ENCODE measurements around the gene MAP2K1. TPM values are rescaled to one million over a fixed set of nuclear protein-coding genes. Genes with fewer than 3 reads are reported as not detected.
"Not testable (repeated sequence)": the region's sequence is repeated elsewhere in the genome, so short reads cannot be mapped to it uniquely, and the experiment has no call there.

MAP2K1 gene
- total RNA-seq: 100 to 1,000 TPM; 121 to 134 TPM

DNA sequence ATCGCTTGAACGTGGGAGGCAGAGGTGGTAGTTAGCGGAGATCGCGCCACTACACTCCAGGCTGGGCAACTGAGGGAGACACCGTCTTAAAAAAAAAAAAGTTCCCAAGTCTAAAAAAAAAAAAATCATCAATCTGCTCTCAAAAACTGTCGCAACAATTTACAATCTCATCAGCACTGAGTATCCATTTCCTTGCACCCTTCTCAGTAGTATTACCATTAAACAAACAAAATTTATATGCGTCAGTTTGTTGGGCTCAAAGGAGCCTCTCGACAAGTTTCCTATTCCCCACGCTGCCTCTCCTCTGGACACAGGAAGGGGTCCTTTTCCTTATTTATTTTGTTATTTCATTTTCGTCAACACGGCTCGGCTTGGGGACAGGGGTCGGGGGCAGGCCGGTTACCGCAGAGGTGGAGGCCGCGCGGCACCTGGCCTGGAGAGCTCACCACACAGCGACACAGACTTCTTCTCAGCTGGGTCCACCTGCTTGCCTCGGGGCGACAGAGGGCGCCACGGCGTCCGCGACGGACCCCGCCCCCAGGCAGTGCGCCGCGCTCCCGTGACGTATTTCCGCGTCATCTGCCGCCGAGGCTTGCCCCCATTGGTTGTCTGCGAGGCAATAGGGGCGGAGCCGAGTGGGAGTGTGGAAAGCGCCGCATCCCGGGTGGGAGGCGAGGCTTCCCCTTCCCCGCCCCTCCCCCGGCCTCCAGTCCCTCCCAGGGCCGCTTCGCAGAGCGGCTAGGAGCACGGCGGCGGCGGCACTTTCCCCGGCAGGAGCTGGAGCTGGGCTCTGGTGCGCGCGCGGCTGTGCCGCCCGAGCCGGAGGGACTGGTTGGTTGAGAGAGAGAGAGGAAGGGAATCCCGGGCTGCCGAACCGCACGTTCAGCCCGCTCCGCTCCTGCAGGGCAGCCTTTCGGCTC lies at the start of gene MAP2K1:
TSS of gene MAP2K1 (plus strand) at position 709 of the 920 bp plus-strand sequence. CDS start 436 bp downstream, outside the sequence.
- H3K4me1 Mint-ChIP-seq (ENCODE audit: low read depth in 2 of 2): peaks cover 47 to 54% of the 10 kb centered on the region in 2 donors

DNA sequence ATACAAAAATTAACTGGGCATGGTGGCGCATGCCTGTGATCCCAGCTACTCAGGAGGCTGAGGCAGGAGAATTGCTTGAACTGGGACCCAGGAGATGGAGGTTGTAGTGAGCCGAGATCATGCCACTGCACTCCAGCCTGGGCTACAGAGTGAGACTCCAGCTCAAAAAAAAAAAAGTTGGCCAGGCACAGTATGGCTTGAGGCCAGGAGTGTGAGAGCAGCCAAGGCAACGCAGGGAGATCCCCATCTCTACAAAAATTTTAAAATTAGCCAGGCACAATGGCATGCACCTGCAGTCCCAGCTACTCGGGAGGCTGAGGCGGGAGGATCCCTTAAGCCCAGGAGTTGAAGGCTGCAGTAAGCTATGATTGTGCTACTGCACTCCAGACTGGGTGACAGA lies 38.2 kb upstream of the MAP2K1 start:
- not testable (repeated sequence) for H3K9me3 Mint-ChIP-seq; H3K27me3 Mint-ChIP-seq; H3K4me3 Mint-ChIP-seq; ATAC-seq; DNase-seq (ENCODE audit: low spot score); H3K4me1 Mint-ChIP-seq (ENCODE audit: low read depth in 2 of 2); H3K27ac Mint-ChIP-seq
- H3K36me3 Mint-ChIP-seq: peaks cover 12% of the 10 kb centered on the region

More for the DNA sequence above, at the start of gene MAP2K1:
- Mint-ChIP-seq H3K27me3 (no peaks in the 10 kb centered on the region), H3K36me3 (no peaks in the 10 kb centered on the region), H3K4me3 (peak within 1 kb of the TSS; percentile 97), H3K27ac (peak within 1 kb of the TSS; percentile 89 to 94), H3K9me3 (no peaks in the 10 kb centered on the region)
- peak; percentile 94 to 95 for ATAC-seq
- peak; percentile 98 for DNase-seq (ENCODE audit: low spot score)

DNA sequence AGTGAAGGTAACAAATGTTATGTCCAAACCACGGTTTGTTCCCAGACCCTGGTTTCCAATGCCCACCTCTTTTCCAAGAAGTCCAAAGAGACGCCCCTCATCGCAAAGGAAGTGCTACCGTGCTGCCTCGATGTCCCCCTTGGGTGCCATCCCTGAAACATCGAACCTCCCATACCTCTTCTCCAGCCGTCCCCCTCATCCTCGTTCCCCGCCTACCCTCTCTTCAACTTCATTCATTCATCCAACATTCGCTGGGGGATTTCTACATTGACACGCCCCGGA lies 30.7 kb upstream of the MAP2K1 start:
- Mint-ChIP-seq H3K9me3 (no peaks in the 10 kb centered on the region), H3K4me1 (ENCODE audit: low read depth in 2 of 2) (peaks cover 24 to 27% of the 10 kb centered on the region in 2 donors), H3K27me3 (no peaks in the 10 kb centered on the region), H3K27ac (peak overlapping the region; percentile 93 to 96), H3K4me3 (peak overlapping the region; percentile 97), H3K36me3 (peaks cover 12% of the 10 kb centered on the region)
- DNase-seq (ENCODE audit: low spot score) (no peak), ATAC-seq (no peak)

DNA sequence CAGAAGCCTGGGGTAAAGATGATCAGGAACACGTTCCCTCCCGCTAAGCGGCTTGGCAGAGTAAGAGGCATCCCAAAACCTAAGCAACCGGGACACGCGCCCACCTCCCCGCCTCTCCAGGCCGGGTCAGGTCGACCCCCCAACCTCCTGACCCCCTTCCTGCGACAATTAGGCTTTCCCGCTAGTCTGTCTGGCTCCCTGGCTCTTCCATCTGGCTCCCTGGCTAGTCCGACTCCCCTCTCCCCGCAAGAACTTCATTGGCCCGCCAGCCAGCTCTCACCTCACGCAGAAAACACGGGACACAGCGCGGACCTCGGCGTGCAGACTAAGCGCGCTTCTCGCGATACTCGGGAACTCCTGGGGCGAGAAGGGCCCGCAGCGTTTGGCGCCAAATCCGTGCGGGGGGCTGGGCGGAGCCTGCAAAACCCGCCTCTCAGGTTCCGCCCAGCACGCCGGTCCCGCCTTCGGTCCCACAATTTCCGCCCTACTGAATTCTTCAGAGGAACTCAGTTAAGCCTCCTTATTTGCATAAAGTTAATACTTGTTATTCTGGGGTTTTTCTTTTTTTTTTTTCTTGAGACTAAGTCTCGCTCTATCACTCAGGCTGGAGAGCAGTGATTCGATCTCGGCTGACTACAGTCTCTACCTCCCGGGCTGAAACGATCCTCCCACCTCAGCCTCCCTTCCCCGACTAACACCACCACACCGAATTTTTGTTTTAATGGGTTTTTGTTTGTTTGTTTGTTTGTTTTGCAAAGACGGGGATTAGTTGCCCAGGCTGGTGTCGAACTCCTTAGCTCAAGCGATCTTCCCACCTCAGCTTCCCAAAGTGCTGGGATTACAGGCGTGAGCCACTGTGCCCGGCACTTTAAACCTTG lies 30.1 kb upstream of the MAP2K1 start, which contains the start of gene TIPIN:
TSS of gene TIPIN (minus strand) at position 327 of the 878 bp plus-strand sequence. CDS start 3,738 bp downstream, outside the sequence.
- Mint-ChIP-seq H3K9me3 (no peaks in the 10 kb centered on the region), H3K4me3 (peak within 1 kb of the TSS; percentile 97), H3K27me3 (no peaks in the 10 kb centered on the region), H3K36me3 (peaks cover 12% of the 10 kb centered on the region), H3K4me1 (ENCODE audit: low read depth in 2 of 2) (peaks cover 24 to 27% of the 10 kb centered on the region in 2 donors), H3K27ac (peak within 1 kb of the TSS; percentile 93 to 96)
- DNase-seq (ENCODE audit: low spot score) (peak; percentile 97), ATAC-seq (peak; percentile 99)

DNA sequence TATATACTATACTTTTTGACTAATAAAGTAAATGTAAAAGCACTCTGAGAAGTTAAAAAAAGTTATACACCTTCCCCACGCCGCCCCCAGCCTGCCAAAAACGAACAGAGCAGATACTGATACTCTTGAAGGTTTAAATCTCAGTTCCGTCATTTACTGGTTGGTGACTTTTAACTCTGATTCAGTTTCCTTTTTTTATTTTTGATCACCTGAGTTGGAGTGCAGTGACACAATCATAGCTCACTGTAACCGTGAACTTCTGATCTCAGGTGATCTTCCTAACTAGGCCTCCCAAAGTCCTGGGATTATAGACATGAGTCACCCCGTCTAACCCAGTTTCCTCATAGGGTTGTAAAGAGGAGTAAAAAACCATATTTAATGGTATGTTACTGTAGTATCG lies 27.0 kb upstream of the MAP2K1 start:
- no peak overlapping the region for H3K27ac Mint-ChIP-seq
- peaks cover 16 to 18% of the 10 kb centered on the region in 2 donors for H3K4me1 Mint-ChIP-seq (ENCODE audit: low read depth in 2 of 2)
- no peaks in the 10 kb centered on the region for H3K9me3 Mint-ChIP-seq
- H3K4me3 Mint-ChIP-seq: no peak overlapping the region
- H3K27me3 Mint-ChIP-seq: no peaks in the 10 kb centered on the region
- H3K36me3 Mint-ChIP-seq: no peaks in the 10 kb centered on the region
- ATAC-seq: no peak
- no peak for DNase-seq (ENCODE audit: low spot score)

DNA sequence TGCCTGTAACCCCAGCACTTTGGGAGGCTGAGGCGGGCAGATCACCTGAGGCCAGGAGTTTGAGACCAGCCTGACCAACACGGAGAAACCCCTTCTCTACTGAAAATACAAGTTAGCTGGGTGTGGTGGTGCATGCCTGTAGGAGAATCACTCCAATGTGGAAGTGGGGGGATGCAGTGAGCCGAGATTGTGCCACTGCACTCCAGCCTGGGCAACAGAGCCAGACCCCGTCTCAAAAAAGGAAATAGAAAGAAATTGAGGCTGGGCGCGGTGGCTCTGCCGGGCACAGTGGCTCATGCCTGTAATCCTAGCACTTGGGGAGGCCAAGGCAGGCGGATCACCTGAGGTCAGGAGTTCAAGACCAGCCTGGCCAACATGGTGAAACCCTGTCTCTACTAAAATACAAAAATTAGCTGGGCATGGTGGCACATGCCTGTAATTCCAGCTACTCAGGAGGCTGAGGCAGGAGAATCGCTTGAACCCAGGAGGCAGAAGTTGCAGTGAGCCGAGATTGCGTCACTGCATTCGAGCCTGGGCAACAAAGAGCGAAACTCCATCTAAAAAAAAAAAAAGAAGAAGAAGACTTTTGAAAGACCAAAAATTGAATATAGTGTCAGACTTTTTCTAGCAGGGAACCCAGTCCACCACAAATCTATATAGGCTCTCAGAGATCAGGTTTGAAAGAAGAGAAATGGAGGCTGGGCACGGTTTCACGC lies 24.8 kb upstream of the MAP2K1 start:
- DNase-seq (ENCODE audit: low spot score); H3K9me3 Mint-ChIP-seq; H3K4me3 Mint-ChIP-seq; ATAC-seq; H3K4me1 Mint-ChIP-seq (ENCODE audit: low read depth in 2 of 2); H3K36me3 Mint-ChIP-seq; H3K27me3 Mint-ChIP-seq; H3K27ac Mint-ChIP-seq: not testable (repeated sequence)

DNA sequence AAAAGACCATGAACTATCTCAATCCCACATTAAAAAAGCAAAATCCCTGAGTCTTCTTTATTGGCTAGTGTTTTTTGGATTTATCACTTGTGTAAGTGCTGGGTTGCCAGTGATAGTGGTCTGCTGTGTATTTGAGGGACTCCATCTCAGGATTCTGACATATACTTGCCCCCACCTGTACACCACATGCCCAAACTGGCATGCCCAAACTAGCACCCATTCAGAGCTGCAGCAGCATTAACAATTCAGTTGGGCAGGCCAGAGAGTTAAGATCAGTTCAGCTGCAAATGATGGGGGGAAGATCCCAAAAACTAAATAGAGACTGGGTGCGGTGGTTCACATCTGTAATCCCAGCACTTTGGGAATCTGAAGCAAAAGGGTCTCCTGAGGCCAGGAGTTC lies 23.9 kb upstream of the MAP2K1 start:
- H3K4me3 Mint-ChIP-seq: no peak overlapping the region
- no peak overlapping the region for H3K27ac Mint-ChIP-seq
- H3K27me3 Mint-ChIP-seq: no peaks in the 10 kb centered on the region
- H3K4me1 Mint-ChIP-seq (ENCODE audit: low read depth in 2 of 2): no peaks in the 10 kb centered on the region
- H3K9me3 Mint-ChIP-seq: no peaks in the 10 kb centered on the region
- no peak for ATAC-seq
- no peak for DNase-seq (ENCODE audit: low spot score)
- no peaks in the 10 kb centered on the region for H3K36me3 Mint-ChIP-seq

DNA sequence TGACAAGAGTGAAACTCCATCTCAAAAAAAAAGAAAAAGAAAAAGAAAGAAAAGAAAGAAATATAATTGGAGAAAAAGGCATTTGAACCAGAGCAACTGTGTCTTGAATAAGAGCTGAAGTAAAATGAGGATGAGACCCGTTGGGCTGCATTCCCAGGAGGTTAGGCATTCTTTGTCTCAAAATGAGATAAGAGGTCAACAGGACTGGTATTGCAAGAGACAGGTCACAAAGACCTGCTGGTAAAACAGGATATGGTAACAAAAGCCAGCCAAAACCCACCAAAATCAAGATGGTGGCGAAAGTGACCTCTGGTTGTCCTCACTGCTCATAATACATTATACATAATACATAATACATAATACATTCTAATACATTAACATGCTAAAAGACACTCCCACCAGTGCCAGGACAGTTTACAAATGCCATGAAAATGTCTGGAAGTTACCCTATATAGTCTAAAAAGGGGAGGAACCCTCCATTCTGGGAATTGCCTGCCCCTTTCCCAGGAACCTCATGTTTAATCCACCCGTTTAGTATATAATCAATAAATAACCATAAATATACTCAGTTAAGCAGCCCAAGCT lies 21.7 kb upstream of the MAP2K1 start:
- peaks cover 7% of the 10 kb centered on the region in 2 donors for H3K4me1 Mint-ChIP-seq (ENCODE audit: low read depth in 2 of 2)
- ATAC-seq (no peak), DNase-seq (ENCODE audit: low spot score) (no peak)
- H3K9me3 Mint-ChIP-seq: no peaks in the 10 kb centered on the region
- H3K36me3 Mint-ChIP-seq: no peaks in the 10 kb centered on the region
- no peaks in the 10 kb centered on the region for H3K27me3 Mint-ChIP-seq
- H3K4me3 Mint-ChIP-seq: no peak overlapping the region
- no peak overlapping the region for H3K27ac Mint-ChIP-seq

DNA sequence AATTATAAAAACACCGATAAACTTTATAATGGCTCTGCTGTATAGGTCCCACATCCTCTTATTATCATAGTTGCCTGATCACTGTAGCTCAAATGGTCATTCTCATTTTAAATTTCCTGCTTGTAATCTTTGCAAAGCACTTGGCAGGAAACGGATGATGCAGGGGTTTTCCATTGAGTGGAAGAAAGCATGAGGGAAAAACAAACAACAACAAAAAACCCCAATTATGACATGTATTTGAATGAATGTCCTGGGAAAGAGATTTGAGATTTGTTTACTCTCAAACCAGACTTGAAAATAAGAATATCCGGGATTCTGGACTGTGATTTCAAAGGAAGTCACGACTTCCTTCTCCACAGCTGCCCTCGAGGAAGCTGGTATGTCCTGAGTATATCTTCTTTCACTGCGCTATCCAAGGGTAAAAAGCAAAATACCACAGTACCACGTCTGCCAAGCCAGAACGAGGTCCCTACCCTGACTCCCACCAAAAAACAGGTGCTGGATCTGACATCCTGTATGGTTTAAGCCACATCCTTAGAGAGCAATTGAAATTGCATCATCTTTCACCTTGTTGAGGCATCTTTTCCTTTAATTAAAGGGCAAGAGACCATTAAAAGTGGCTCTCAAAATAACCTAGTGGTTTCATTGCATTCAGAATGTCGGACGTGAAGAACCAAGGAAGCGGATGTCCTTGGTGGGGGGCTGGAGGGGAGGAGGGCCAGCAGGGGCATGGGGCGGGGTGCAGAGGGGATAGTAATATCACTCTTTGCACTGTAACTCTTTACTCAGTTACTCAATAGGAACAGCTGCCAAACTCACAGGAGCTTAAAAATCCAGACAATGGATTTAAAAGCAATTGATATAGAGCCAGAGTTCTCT lies 16.7 kb upstream of the MAP2K1 start:
- no peaks in the 10 kb centered on the region for H3K27me3 Mint-ChIP-seq
- peak overlapping the region; percentile 78 for H3K4me3 Mint-ChIP-seq
- DNase-seq (ENCODE audit: low spot score) (peak; percentile 66), ATAC-seq (peak; percentile 87)
- peaks cover 12 to 15% of the 10 kb centered on the region in 2 donors for H3K4me1 Mint-ChIP-seq (ENCODE audit: low read depth in 2 of 2)
- peak overlapping the region; percentile 95 to 96 for H3K27ac Mint-ChIP-seq
- H3K36me3 Mint-ChIP-seq: no peaks in the 10 kb centered on the region
- H3K9me3 Mint-ChIP-seq: no peaks in the 10 kb centered on the region

DNA sequence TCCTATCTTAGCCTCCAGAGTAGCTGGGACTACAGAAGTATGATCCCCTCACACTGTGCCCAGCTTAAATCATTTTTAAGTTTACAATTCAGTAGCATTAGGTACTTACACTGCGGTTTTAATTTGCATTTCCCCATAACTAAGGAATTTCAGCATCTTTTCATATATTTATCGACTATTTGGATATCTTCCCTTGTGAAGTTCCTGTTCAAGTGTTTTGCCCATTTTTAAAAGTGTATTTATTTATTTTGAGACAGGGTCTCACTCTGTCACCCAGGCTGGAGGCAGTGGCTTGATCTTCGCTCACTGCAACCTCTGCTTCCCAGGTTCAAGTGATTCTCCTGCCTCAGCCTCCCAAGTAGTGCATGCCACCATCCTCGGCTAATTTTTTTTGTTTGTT lies 12.5 kb upstream of the MAP2K1 start:
- no peaks in the 10 kb centered on the region for H3K36me3 Mint-ChIP-seq
- H3K4me3 Mint-ChIP-seq: no peak overlapping the region
- H3K4me1 Mint-ChIP-seq (ENCODE audit: low read depth in 2 of 2): peaks cover 12 to 15% of the 10 kb centered on the region in 2 donors
- no peaks in the 10 kb centered on the region for H3K9me3 Mint-ChIP-seq
- no peak for ATAC-seq
- no peaks in the 10 kb centered on the region for H3K27me3 Mint-ChIP-seq
- H3K27ac Mint-ChIP-seq: no peak overlapping the region
- no peak for DNase-seq (ENCODE audit: low spot score)

DNA sequence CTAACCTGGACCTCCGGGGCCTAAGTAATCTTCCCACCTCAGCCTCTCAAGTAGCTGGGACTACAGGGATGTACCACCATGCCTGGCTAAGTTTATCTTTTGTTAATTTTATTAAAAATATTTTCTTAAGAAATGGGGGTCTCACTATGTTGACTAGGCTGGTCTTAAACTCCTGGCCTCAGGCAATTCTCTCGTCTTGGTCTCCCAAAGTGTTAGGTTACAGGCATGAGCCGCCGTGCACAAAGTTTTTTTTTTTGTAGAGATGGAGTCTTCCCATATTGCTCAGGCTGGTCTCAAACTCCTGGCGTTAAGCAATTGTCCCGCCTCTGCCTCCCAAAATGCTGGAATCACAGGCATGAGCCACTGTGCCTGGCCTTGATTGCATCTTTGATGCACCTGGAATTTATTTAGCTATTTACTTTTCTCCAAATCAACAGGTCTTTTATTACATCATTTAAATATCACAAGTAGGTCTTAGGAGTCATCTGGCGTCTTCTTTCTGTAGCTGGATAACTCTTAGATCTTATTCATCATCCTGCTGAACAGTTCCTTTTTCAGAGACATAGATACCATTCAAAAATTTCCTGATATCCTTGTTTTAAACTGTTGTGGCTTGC lies 7.8 kb upstream of the MAP2K1 start:
- Mint-ChIP-seq H3K4me1 (ENCODE audit: low read depth in 2 of 2) (no peaks in the 10 kb centered on the region), H3K36me3 (no peaks in the 10 kb centered on the region), H3K27me3 (no peaks in the 10 kb centered on the region), H3K4me3 (no peak overlapping the region), H3K27ac (peak overlapping the region in 1 of 2 donors; percentile 6), H3K9me3 (no peaks in the 10 kb centered on the region)
- DNase-seq (ENCODE audit: low spot score) (no peak), ATAC-seq (no peak)

DNA sequence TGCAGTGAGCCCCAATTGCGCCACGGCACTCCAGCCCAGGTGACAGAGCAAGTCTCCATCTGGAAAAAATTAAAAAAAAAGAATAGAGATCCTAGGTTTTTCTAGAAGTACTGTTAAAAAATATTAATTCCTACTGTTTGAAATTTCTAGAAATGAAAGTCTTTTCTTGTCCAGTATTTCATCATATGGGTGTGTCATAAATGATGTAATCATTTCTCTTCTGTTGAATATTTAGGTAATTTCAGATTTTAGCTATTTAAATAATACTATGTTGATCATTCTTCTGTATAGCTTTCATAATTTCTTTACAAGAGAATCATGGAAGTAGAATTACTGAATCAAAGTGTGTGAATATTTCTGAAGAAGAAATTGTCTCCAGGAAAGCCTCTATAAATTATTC lies 5.3 kb upstream of the MAP2K1 start:
- not testable (repeated sequence) for ATAC-seq; H3K9me3 Mint-ChIP-seq; H3K27me3 Mint-ChIP-seq; H3K4me3 Mint-ChIP-seq; DNase-seq (ENCODE audit: low spot score); H3K36me3 Mint-ChIP-seq
- Mint-ChIP-seq H3K27ac (peak overlapping the region in 1 of 2 donors; percentile 21), H3K4me1 (ENCODE audit: low read depth in 2 of 2) (peaks cover 10 to 12% of the 10 kb centered on the region in 2 donors)
